ENCODE data around the gene MSANTD1. TPM values are rescaled to one million over a fixed set of nuclear protein-coding genes. Genes with fewer than 3 reads are reported as not detected.

The MSANTD1 gene
- total and polyA plus RNA-seq, 2 donors (not counting 1 experiment from before 2014, with no cell fraction given) = 0.78 to 5.5 TPM

DNA sequence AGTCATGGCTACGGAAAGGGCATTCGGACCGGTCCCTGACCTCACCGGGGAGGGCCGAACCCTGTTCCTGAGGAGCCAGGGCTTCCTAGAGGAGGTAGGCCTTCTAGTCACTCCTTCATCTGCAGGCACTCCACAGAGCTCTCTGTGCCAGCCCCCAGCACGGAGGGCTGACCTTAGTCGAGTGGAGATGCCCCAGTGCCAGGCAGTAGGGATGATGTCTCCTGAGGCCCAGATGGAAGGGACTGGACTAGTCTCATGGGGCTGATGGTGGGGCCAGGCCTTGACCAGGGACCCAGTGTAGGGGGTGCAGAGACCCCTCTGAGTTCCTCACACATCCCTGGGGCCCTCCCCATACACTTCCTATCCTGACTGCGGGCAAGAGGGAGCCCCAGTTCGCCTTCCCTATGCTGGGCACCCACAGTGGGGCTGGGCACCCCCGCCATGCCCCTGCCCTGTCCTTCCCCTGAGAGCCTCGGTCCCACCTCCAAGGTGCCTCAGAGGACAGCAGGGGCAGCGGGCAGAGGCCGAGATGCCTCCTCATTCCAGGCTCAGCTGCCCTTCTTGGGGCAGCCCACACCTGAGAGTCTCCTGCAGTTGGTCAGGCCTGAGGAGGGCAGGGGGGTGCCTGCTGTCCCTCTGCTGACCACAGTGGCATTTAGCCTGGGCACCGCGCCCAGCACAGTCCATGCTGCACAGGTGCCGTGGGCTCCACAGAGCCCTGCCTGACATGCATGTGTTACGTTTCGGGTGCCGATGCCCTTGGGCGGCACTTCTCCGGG is 1.4 kb upstream of the MSANTD1 start:
- H3K9me3 ChIP-seq (ENCODE audit: control extremely low read depth in 1 of 3, control insufficient read depth in 2 of 3, insufficient read depth in 1 of 3, low read length in 2 of 3) = no peaks in the 10 kb centered on the region
- H3K79me2 ChIP-seq (ENCODE audit: control insufficient read depth, insufficient read depth, low read length) = no peaks in the 10 kb centered on the region
- 98% methylated on average over 21 of the region's 21 CpGs for WGBS (ENCODE audit: insufficient coverage)
- ChIA-PET CTCF (no interaction called here), POLR2A (no interaction called here)
- intact Hi-C loops (cut with micrococcal nuclease) = no loop called here
- H3K4me1 ChIP-seq (ENCODE audit: control insufficient read depth in 2 of 2, insufficient read depth in 2 of 2, low read length in 2 of 2) = no peaks in the 10 kb centered on the region
- TF ChIP-seq, protein P1, sequence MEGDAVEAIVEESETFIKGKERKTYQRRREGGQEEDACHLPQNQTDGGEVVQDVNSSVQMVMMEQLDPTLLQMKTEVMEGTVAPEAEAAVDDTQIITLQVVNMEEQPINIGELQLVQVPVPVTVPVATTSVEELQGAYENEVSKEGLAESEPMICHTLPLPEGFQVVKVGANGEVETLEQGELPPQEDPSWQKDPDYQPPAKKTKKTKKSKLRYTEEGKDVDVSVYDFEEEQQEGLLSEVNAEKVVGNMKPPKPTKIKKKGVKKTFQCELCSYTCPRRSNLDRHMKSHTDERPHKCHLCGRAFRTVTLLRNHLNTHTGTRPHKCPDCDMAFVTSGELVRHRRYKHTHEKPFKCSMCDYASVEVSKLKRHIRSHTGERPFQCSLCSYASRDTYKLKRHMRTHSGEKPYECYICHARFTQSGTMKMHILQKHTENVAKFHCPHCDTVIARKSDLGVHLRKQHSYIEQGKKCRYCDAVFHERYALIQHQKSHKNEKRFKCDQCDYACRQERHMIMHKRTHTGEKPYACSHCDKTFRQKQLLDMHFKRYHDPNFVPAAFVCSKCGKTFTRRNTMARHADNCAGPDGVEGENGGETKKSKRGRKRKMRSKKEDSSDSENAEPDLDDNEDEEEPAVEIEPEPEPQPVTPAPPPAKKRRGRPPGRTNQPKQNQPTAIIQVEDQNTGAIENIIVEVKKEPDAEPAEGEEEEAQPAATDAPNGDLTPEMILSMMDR (IDR thresholded peaks at IDR 0.05) = no peak
- H3K4me1 Mint-ChIP-seq = peaks cover 1% of the 10 kb centered on the region
- H3K9ac ChIP-seq (ENCODE audit: low read length) = no peak overlapping the region
- H3K27ac ChIP-seq (ENCODE audit: low read length in 2 of 2) = no peak overlapping the region
- no peak overlapping the region for H3K4me3 ChIP-seq (ENCODE audit: control extremely low read depth in 1 of 5, extremely low read depth in 1 of 5, insufficient read depth in 1 of 5, low read depth in 2 of 5, low read length in 4 of 5)
- no peaks in the 10 kb centered on the region for H4K20me1 ChIP-seq (ENCODE audit: control insufficient read depth, insufficient read depth, low read length, poor library complexity, severe bottlenecking)
- H3K4me2 ChIP-seq (replicated peaks; ENCODE audit: low read depth, low read length, poor library complexity, severe bottlenecking) = no peak overlapping the region
- H3K9me3 Mint-ChIP-seq (ENCODE audit: insufficient read depth) = no peaks in the 10 kb centered on the region
- no peaks in the 10 kb centered on the region for H3K27me3 ChIP-seq (replicated peaks in 1 of 4; ENCODE audit: control extremely low read depth in 1 of 4, control insufficient read depth in 3 of 4, insufficient read depth in 4 of 4, low read length in 3 of 4)
- no peak overlapping the region for H2AFZ ChIP-seq (ENCODE audit: insufficient read depth, low read depth, low read length, poor library complexity, severe bottlenecking)
- H3K27me3 Mint-ChIP-seq = no peaks in the 10 kb centered on the region
- H3K27ac Mint-ChIP-seq = peak overlapping the region; percentile 15
- no peak overlapping the region for H3K4me3 Mint-ChIP-seq
- DNase-seq = no peak
- peaks cover 0 to 5% of the 10 kb centered on the region in 2 experiments for H3K36me3 ChIP-seq (replicated peaks in 1 of 2; ENCODE audit: control extremely low read depth in 1 of 2, control insufficient read depth in 1 of 2, extremely low read depth in 1 of 2, insufficient read depth in 2 of 2, low read length in 1 of 2)
- no peak for ATAC-seq (ENCODE audit: low read depth)

DNA sequence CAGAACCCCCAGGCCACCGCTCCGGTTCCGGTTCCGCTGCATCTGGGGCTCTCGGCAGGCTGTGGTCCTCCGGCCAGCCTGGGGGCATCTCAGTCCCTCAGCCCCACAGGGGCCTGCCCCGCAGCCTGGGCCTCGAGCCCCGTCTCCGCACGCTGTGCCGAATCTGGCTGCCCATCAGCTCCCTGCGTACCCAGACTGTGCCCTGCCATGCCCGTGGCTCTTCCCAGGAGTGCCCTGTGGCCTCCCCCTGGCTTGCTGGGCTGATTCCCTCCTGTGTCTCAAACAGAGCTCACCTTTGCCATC is 830 bp upstream of the MSANTD1 start:
- DNase-seq (no peak), ATAC-seq (ENCODE audit: low read depth) (no peak)
- no peaks in the 10 kb centered on the region for H3K4me1 ChIP-seq (ENCODE audit: control insufficient read depth in 2 of 2, insufficient read depth in 2 of 2, low read length in 2 of 2)
- WGBS (ENCODE audit: insufficient coverage) = 94% methylated on average over 14 of the region's 14 CpGs
- intact Hi-C loops (cut with micrococcal nuclease) = no loop called here
- ChIA-PET CTCF (no interaction called here), POLR2A (no interaction called here)
- no peak overlapping the region for H3K4me3 ChIP-seq (ENCODE audit: control extremely low read depth in 1 of 5, extremely low read depth in 1 of 5, insufficient read depth in 1 of 5, low read depth in 2 of 5, low read length in 4 of 5)
- no peak overlapping the region for H2AFZ ChIP-seq (ENCODE audit: insufficient read depth, low read depth, low read length, poor library complexity, severe bottlenecking)
- no peak overlapping the region for H3K27ac ChIP-seq (ENCODE audit: low read length in 2 of 2)
- Mint-ChIP-seq H3K4me3 (no peak overlapping the region), H3K9me3 (ENCODE audit: insufficient read depth) (no peaks in the 10 kb centered on the region), H3K27me3 (no peaks in the 10 kb centered on the region), H3K4me1 (peaks cover under 1% of the 10 kb centered on the region), H3K27ac (no peak overlapping the region)
- H3K79me2 ChIP-seq (ENCODE audit: control insufficient read depth, insufficient read depth, low read length) = no peaks in the 10 kb centered on the region
- TF ChIP-seq EZH2 (IDR thresholded peaks at IDR 0.05; ENCODE audit: borderline replicate concordance, insufficient read depth, low read depth, low read length, poor library complexity, severe bottlenecking) = no peak
- TF ChIP-seq, protein P1 (IDR thresholded peaks at IDR 0.05) = no peak
- peaks cover 0 to 1% of the 10 kb centered on the region in 2 experiments for H3K36me3 ChIP-seq (replicated peaks in 1 of 2; ENCODE audit: control extremely low read depth in 1 of 2, control insufficient read depth in 1 of 2, extremely low read depth in 1 of 2, insufficient read depth in 2 of 2, low read length in 1 of 2)
- no peaks in the 10 kb centered on the region for H4K20me1 ChIP-seq (ENCODE audit: control insufficient read depth, insufficient read depth, low read length, poor library complexity, severe bottlenecking)
- H3K9me3 ChIP-seq (ENCODE audit: control extremely low read depth in 1 of 3, control insufficient read depth in 2 of 3, insufficient read depth in 1 of 3, low read length in 2 of 3) = no peaks in the 10 kb centered on the region
- no peaks in the 10 kb centered on the region for H3K27me3 ChIP-seq (replicated peaks in 1 of 4; ENCODE audit: control extremely low read depth in 1 of 4, control insufficient read depth in 3 of 4, insufficient read depth in 4 of 4, low read length in 3 of 4)
- H3K9ac ChIP-seq (ENCODE audit: low read length) = no peak overlapping the region
- no peak overlapping the region for H3K4me2 ChIP-seq (replicated peaks; ENCODE audit: low read depth, low read length, poor library complexity, severe bottlenecking)

All from B cell (primary cell).